ENCODE results near the gene SOX8. TPM values are rescaled to one million over a fixed set of nuclear protein-coding genes. Genes with fewer than 3 reads are reported as not detected.

Gene SOX8
- polyA plus RNA-seq, 3 donors = not detected

DNA sequence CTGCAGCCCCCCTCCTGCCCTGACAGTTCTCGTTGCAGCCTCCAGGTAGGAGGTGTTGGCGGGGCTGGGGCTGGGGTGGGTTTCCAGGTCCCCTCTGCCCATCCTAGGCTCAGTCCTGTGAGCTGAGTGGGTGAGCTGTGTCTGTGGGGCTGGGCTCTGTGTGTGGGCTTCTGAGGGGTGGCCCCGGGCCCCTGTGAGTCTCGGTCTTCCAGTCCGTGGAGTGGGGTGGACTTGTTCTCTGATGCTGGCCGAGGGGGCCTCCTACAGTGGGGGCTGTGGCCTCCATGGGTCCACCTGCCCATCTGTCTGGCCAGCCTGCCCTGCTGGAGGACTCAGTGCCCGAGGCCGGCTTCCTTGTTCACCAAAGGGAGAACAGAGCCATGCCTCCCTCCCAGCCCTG, 32.7 kb downstream of the SOX8 start:
- H3K4me3 Mint-ChIP-seq = no peak overlapping the region
- TF ChIP-seq, protein P1, sequence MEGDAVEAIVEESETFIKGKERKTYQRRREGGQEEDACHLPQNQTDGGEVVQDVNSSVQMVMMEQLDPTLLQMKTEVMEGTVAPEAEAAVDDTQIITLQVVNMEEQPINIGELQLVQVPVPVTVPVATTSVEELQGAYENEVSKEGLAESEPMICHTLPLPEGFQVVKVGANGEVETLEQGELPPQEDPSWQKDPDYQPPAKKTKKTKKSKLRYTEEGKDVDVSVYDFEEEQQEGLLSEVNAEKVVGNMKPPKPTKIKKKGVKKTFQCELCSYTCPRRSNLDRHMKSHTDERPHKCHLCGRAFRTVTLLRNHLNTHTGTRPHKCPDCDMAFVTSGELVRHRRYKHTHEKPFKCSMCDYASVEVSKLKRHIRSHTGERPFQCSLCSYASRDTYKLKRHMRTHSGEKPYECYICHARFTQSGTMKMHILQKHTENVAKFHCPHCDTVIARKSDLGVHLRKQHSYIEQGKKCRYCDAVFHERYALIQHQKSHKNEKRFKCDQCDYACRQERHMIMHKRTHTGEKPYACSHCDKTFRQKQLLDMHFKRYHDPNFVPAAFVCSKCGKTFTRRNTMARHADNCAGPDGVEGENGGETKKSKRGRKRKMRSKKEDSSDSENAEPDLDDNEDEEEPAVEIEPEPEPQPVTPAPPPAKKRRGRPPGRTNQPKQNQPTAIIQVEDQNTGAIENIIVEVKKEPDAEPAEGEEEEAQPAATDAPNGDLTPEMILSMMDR (IDR thresholded peaks at IDR 0.05) = no peak
- Histone ChIP-seq H3K36me3 (replicated peaks in 1 of 2; ENCODE audit: control insufficient read depth in 1 of 2, insufficient read depth in 2 of 2, low read length in 2 of 2) (no peaks in the 10 kb centered on the region), H3K9me3 (replicated peaks in 1 of 2; ENCODE audit: control insufficient read depth in 1 of 2, insufficient read depth in 1 of 2, low read length in 2 of 2) (no peaks in the 10 kb centered on the region), H3K4me1 (ENCODE audit: control insufficient read depth in 1 of 2, insufficient read depth in 2 of 2, low read length in 2 of 2) (no peaks in the 10 kb centered on the region), H3K27ac (ENCODE audit: low read depth in 1 of 2, low read length in 2 of 2) (no peak overlapping the region), H3K4me3 (replicated peaks in 1 of 3; ENCODE audit: low read depth in 2 of 3, low read length in 3 of 3) (no peak overlapping the region), H2AFZ (ENCODE audit: insufficient read depth, low read depth, low read length, poor library complexity, severe bottlenecking) (no peak overlapping the region), H3K9ac (ENCODE audit: insufficient read depth, low read length, poor library complexity, severe bottlenecking) (no peak overlapping the region), H3K79me2 (ENCODE audit: insufficient read depth, low read length) (no peaks in the 10 kb centered on the region), H3K27me3 (ENCODE audit: control insufficient read depth in 2 of 2, insufficient read depth in 2 of 2, low read length in 2 of 2) (no peaks in the 10 kb centered on the region), H4K20me1 (ENCODE audit: insufficient read depth, low read length) (no peaks in the 10 kb centered on the region), H3K4me2 (replicated peaks; ENCODE audit: extremely low read depth, low read length, poor library complexity, severe bottlenecking) (no peak overlapping the region)
- intact Hi-C loops (cut with micrococcal nuclease) = no loop called here
- DNase-seq = no peak
- peaks cover 0 to 2% (median 0%) of the 10 kb centered on the region in 7 donors for H3K9me3 Mint-ChIP-seq
- WGBS (ENCODE audit: insufficient coverage) = 92% methylated on average over 7 of the region's 8 CpGs
- H3K36me3 Mint-ChIP-seq = no peaks in the 10 kb centered on the region
- peaks cover 7 to 10% (median 9%) of the 10 kb centered on the region in 3 donors for H3K27me3 Mint-ChIP-seq (ENCODE audit: low read depth in 3 of 3)
- H3K27ac Mint-ChIP-seq = no peak overlapping the region
- no peaks in the 10 kb centered on the region for H3K4me1 Mint-ChIP-seq

DNA sequence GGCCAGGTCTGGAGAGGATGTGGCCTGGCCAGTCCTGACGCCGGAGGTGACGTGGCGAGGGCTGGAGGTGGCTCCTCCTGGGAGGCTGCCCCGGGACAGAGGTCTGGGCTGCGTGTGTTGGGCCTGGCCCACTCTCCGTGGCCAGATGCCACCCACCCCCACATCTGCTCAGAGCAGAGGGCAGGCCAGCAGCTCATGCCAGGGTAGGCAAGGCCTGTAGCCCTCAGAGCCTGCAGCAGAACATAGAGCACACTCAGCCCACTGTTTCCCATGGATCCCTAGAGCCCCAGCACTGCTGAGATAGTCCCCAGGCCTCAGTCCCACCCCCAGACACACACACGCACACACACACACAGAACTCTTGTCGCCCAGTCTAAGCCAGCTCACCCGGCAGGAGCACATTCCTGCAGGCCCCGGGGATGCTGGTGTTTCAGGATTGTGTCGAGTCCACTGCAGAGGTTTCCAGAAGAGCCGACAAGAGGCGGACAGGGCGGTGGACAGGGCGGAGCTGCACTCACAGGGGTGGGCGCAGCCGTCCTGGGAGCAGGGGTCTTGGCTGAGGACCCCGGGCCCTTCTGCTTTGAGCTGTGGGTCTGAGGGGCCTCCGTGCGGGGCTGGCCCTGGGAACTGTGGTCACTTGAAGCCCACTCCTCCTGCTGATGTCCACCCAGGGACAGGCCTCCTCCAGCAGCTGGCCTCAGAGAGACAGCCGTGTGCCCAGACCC, 33.4 kb downstream of the SOX8 start:
- Mint-ChIP-seq H3K4me3 (no peak overlapping the region), H3K4me1 (no peaks in the 10 kb centered on the region), H3K36me3 (no peaks in the 10 kb centered on the region), H3K27ac (no peak overlapping the region), H3K27me3 (ENCODE audit: low read depth in 3 of 3) (peaks cover 4 to 7% (median 6%) of the 10 kb centered on the region in 3 donors), H3K9me3 (peaks cover 0 to 2% (median 0%) of the 10 kb centered on the region in 7 donors)
- H3K36me3 ChIP-seq (replicated peaks in 1 of 2; ENCODE audit: control insufficient read depth in 1 of 2, insufficient read depth in 2 of 2, low read length in 2 of 2) = no peaks in the 10 kb centered on the region
- H3K9ac ChIP-seq (ENCODE audit: insufficient read depth, low read length, poor library complexity, severe bottlenecking) = no peak overlapping the region
- no peak overlapping the region for H3K27ac ChIP-seq (ENCODE audit: low read depth in 1 of 2, low read length in 2 of 2)
- no peaks in the 10 kb centered on the region for H3K79me2 ChIP-seq (ENCODE audit: insufficient read depth, low read length)
- 95% methylated on average over 21 of the region's 22 CpGs for WGBS (ENCODE audit: insufficient coverage)
- H3K9me3 ChIP-seq (replicated peaks in 1 of 2; ENCODE audit: control insufficient read depth in 1 of 2, insufficient read depth in 1 of 2, low read length in 2 of 2) = no peaks in the 10 kb centered on the region
- intact Hi-C loops (cut with micrococcal nuclease) = no loop called here
- no peaks in the 10 kb centered on the region for H4K20me1 ChIP-seq (ENCODE audit: insufficient read depth, low read length)
- no peak overlapping the region for H3K4me3 ChIP-seq (replicated peaks in 1 of 3; ENCODE audit: low read depth in 2 of 3, low read length in 3 of 3)
- TF ChIP-seq, protein P1 (IDR thresholded peaks at IDR 0.05) = no peak
- H2AFZ ChIP-seq (ENCODE audit: insufficient read depth, low read depth, low read length, poor library complexity, severe bottlenecking) = no peak overlapping the region
- H3K27me3 ChIP-seq (ENCODE audit: control insufficient read depth in 2 of 2, insufficient read depth in 2 of 2, low read length in 2 of 2) = no peaks in the 10 kb centered on the region
- DNase-seq = no peak
- no peak overlapping the region for H3K4me2 ChIP-seq (replicated peaks; ENCODE audit: extremely low read depth, low read length, poor library complexity, severe bottlenecking)
- no peaks in the 10 kb centered on the region for H3K4me1 ChIP-seq (ENCODE audit: control insufficient read depth in 1 of 2, insufficient read depth in 2 of 2, low read length in 2 of 2)
